Kidney (tissue), 14 donors: Measurements from ENCODE around the gene TEPSIN. TPM values are rescaled to one million over a fixed set of nuclear protein-coding genes. Genes with fewer than 3 reads are reported as not detected.

Experiments used
- DNase-seq, 5 donors: peaks; one replicate each; pipeline ENCODE4 v3.0.0-alpha.2; 2013 to 2020
- FAIRE-seq: peaks from 2 replicates; lab custom pipeline; 2012; peaks lifted over from hg19 to GRCh38; lab: Jason Lieb, UNC
- H3K27ac ChIP-seq, 2 donors: one replicate each; pipeline ENCODE4 v1.7.0; 2013; ENCODE audit warnings: low read depth in 2 of 2, low read length in 2 of 2, inconsistent platforms in 1 of 2
- H3K27me3 ChIP-seq: one replicate; pipeline ENCODE4 v1.7.1; 2013; ENCODE audit warnings: low read length, inconsistent platforms; ENCODE audit not compliant: control insufficient read depth, insufficient read depth
- H3K36me3 ChIP-seq, 3 donors: one replicate each; pipeline versions ENCODE4 v1.7.0 to v1.7.1; 2013; ENCODE audit warnings: low read length in 3 of 3, control low read depth in 1 of 3, inconsistent platforms in 1 of 3; ENCODE audit not compliant: insufficient read depth in 3 of 3, control insufficient read depth in 2 of 3
- H3K4me1 ChIP-seq, 3 donors: one replicate each; pipeline versions ENCODE4 v1.7.0 to v1.7.1; 2013; ENCODE audit warnings: low read length in 3 of 3, inconsistent platforms in 1 of 3, low read depth in 1 of 3; ENCODE audit not compliant: control insufficient read depth in 2 of 3, insufficient read depth in 2 of 3
- H3K4me3 ChIP-seq, 3 donors: one replicate each; pipeline versions ENCODE4 v1.7.0 to v1.8.1; 2013; ENCODE audit warnings: low read length in 3 of 3, control low read depth in 1 of 3, inconsistent platforms in 1 of 3
- H3K9ac ChIP-seq, 3 donors: one replicate each; pipeline versions ENCODE4 v1.7.0 to v1.7.1; 2013; ENCODE audit warnings: low read length in 3 of 3, control low read depth in 1 of 3, inconsistent platforms in 1 of 3
- H3K9me3 ChIP-seq, 3 donors: one replicate each; pipeline versions ENCODE4 v1.7.0 to v1.7.1; 2013; ENCODE audit warnings: low read length in 3 of 3, control low read depth in 1 of 3, inconsistent platforms in 1 of 3; ENCODE audit not compliant: control insufficient read depth in 2 of 3, insufficient read depth in 1 of 3
- CTCF ChIP-seq: IDR thresholded peaks from 3 replicates; pipeline ENCODE4 v1.5.1; 2012; ENCODE audit warnings: mild to moderate bottlenecking, moderate library complexity, borderline replicate concordance; ENCODE audit not compliant: insufficient read depth; ENCODE audit errors: extremely low read depth
- intact Hi-C: fragments of 100-400 bp; cut with DNase I; formaldehyde crosslinking; loops from one replicate; pipeline ENCODE4 v1.11.1; 2022
- polyA plus RNA-seq: library from polyadenylated mRNA; stranded (reverse); fragments of 350-450 nt; fragmentation: Illumina TruSeq; extraction: RNeasy Lipid Tissue Mini Kit (QIAGEN cat#74804); gene quantifications from one replicate; pipeline ENCODE4 v1.2.3, GENCODE V29; 2014; ENCODE audit warnings: low read depth, low replicate concordance; ENCODE audit not compliant: insufficient read depth
- total RNA-seq: library from RNA; stranded (reverse); fragmentation: NEBNext Ultra II Directional; extraction: Animal tissue kit (Norgen Biotek cat#: 25700); gene quantifications from one replicate; pipeline ENCODE4 v1.2.1, GENCODE V29; 2021
- donor health status: control.
- donor health status: control.
- donor health status: control.
- donor health status: control.
- donor health status: control.
- donor health status: DM: yes; HTN: yes; CAD: no.
- donor health status: Normal renal cell carcinoma (clear cell type).

TEPSIN gene
- total and polyA plus RNA-seq, 2 donors from 2014 or later = 13.9 to 42.8 TPM

DNA sequence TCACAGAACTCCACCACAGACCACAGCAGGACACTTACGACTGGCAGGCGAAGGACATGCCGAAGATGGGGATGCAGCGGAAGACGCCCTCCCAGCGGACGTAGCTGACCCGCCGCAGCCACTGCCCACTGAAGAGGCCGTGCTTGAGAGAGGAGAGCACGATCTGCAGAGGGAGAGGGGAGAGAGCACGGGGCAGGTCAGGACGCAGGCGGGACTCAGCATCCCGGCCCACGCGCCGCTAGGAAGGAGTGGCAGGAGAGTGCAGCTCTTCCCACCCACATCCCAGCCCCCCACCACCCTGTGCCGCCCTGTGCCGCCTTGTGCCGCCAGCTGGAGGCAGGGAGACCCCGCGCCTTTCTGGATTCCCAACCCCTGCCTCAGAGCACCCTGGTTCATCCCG is 41.7 kb upstream of the TEPSIN start:
- no peaks in the 10 kb centered on the region for H3K27me3 ChIP-seq
- intact Hi-C loops = no loop called here
- FAIRE-seq = no peak
- H3K4me3 ChIP-seq = no peak overlapping the region
- peaks cover 0 to 3% (median 0%) of the 10 kb centered on the region in 3 donors for H3K4me1 ChIP-seq
- no peaks in the 10 kb centered on the region for H3K9me3 ChIP-seq
- no peak for DNase-seq
- no peak overlapping the region for H3K27ac ChIP-seq
- no peak overlapping the region for H3K9ac ChIP-seq
- H3K36me3 ChIP-seq = peaks cover 0 to 18% (median 3%) of the 10 kb centered on the region in 3 donors
- TF ChIP-seq CTCF = no peak

- Histone ChIP-seq H3K27me3 (no peaks in the 10 kb centered on the region), H3K9me3 (no peaks in the 10 kb centered on the region), H3K36me3 (peaks cover 0 to 25% (median 3%) of the 10 kb centered on the region in 3 donors), H3K4me3 (no peak overlapping the region), H3K27ac (no peak overlapping the region), H3K4me1 (no peaks in the 10 kb centered on the region), H3K9ac (no peak overlapping the region)
- FAIRE-seq (no peak), DNase-seq (no peak)
- TF ChIP-seq CTCF = no peak
- intact Hi-C loops = no loop called here
These were observed 40.7 kb upstream of the TEPSIN start for GRCh38 chr17:81279278-81280275.

GRCh38 chr17:81278831-81279230 is 40.0 kb upstream of the TEPSIN start:
- Histone ChIP-seq H3K4me3 (no peak overlapping the region), H3K9me3 (no peaks in the 10 kb centered on the region), H3K27me3 (no peaks in the 10 kb centered on the region), H3K36me3 (peaks cover 0 to 32% (median 5%) of the 10 kb centered on the region in 3 donors), H3K9ac (no peak overlapping the region), H3K27ac (no peak overlapping the region), H3K4me1 (no peaks in the 10 kb centered on the region)
- FAIRE-seq = no peak
- intact Hi-C loops = no loop called here
- DNase-seq = no peak
- no peak for TF ChIP-seq CTCF
